GM12878 (cell line): Measurements from ENCODE around the gene KBTBD13. TPM values are rescaled to one million over a fixed set of nuclear protein-coding genes. Genes with fewer than 3 reads are reported as not detected.

Experiments used
- ATAC-seq: fragments of 200-7000 bp; cut with Tn5 transposase; 3 replicates; pipeline ENCODE4 v1.9.1; 2020; ENCODE audit warnings: mild to moderate bottlenecking, moderate library complexity
- BruUV-seq: library from RNA; stranded (reverse); fragments of 400-500 nt; replicated peaks from 2 replicates; lab custom pipeline; 2021; lab: Mats Ljungman, UMichigan
- CTCF ChIA-PET: fragments of 300-600 bp; sonication (Branson Sonifier 250); formaldehyde crosslinking; extraction: SDS; loops from one replicate; lab custom pipeline; 2021; ENCODE audit warnings: inconsistent platforms; lab: Yijun Ruan, JAX
- POLR2A ChIA-PET: fragments of 350-600 bp; formaldehyde crosslinking; extraction: SDS; loops from one replicate; lab custom pipeline; 2021; ENCODE audit warnings: inconsistent platforms; lab: Charles Lee
- RAD21 ChIA-PET: fragments of 300-600 bp; sonication (Branson Sonifier 250); formaldehyde crosslinking; loops from one replicate; lab custom pipeline; 2023; ENCODE audit warnings: antibody characterized with exemption; ENCODE audit not compliant: unreplicated experiment; lab: Charles Lee
- SMC1A ChIA-PET: fragments of 300-600 bp; sonication (Branson Sonifier 250); formaldehyde crosslinking; loops from one replicate; lab custom pipeline; 2023; ENCODE audit not compliant: unreplicated experiment, uncharacterized antibody; lab: Charles Lee
- DNase-seq: peaks from one replicate; pipeline ENCODE4 v3.0.0-alpha.2; 2011; ENCODE audit warnings: low read depth, low spot score
- FAIRE-seq: peaks from 3 replicates; lab custom pipeline; 2011; peaks lifted over from hg19 to GRCh38; lab: Jason Lieb, UNC
- H2AFZ ChIP-seq: 2 replicates; pipeline ENCODE4 v1.6.0; 2011; ENCODE audit warnings: low read depth, low read length, control low read depth; ENCODE audit not compliant: control insufficient read depth
- H3K27ac ChIP-seq: 2 replicates; pipeline ENCODE4 v1.5.1; 2011; ENCODE audit warnings: control low read depth; ENCODE audit not compliant: control insufficient read depth, insufficient read depth
- H3K27me3 ChIP-seq, 2 experiments: replicated peaks in 1 of 2; 2 replicates each; pipeline versions ENCODE4 v1.6.0 to v1.6.1; 2011; ENCODE audit warnings: low read length in 1 of 2; ENCODE audit not compliant: control insufficient read depth in 2 of 2, insufficient read depth in 2 of 2
- H3K36me3 ChIP-seq, 2 experiments: 2 replicates each; pipeline ENCODE4 v1.5.1; 2011; ENCODE audit warnings: low read length in 1 of 2; ENCODE audit not compliant: control insufficient read depth in 2 of 2, insufficient read depth in 2 of 2
- H3K4me1 ChIP-seq: 2 replicates; pipeline ENCODE4 v1.6.1; 2011; ENCODE audit warnings: mild to moderate bottlenecking, low read length, moderate library complexity, mixed read lengths; ENCODE audit not compliant: control insufficient read depth, insufficient read depth
- H3K4me2 ChIP-seq: 2 replicates; pipeline ENCODE4 v1.6.0; 2011; ENCODE audit warnings: control low read depth; ENCODE audit not compliant: control insufficient read depth, insufficient read depth
- H3K4me3 ChIP-seq: fragments of 200-600 bp; sonication (generic); 2 replicates; pipeline ENCODE4 v1.5.1; 2016
- H3K79me2 ChIP-seq: 2 replicates; pipeline ENCODE4 v1.6.0; 2011; ENCODE audit warnings: low read length; ENCODE audit not compliant: control insufficient read depth, insufficient read depth
- H3K9ac ChIP-seq: 2 replicates; pipeline ENCODE4 v1.8.0; 2011; ENCODE audit warnings: low read length, control low read depth, mixed read lengths; ENCODE audit not compliant: control insufficient read depth, insufficient read depth
- H3K9me3 ChIP-seq: replicated peaks from 3 replicates; pipeline ENCODE4 v1.5.1; 2011; ENCODE audit warnings: mild to moderate bottlenecking, low read length; ENCODE audit not compliant: control insufficient read depth, insufficient read depth
- H4K20me1 ChIP-seq: 2 replicates; pipeline ENCODE4 v1.6.0; 2011; ENCODE audit not compliant: control insufficient read depth, insufficient read depth
- BMI1 ChIP-seq: fragments of 450-650 bp; IDR thresholded peaks from 2 replicates; pipeline ENCODE4 v1.6.1; 2016; ENCODE audit warnings: mild to moderate bottlenecking, moderate library complexity, borderline replicate concordance
- CHD1 ChIP-seq: IDR thresholded peaks from 2 replicates; pipeline ENCODE4 v1.6.1; 2012; ENCODE audit warnings: low read depth, low read length, improper control_type of control experiment
- MYC ChIP-seq: IDR thresholded peaks from 2 replicates; pipeline ENCODE4 v1.6.1; 2011; ENCODE audit warnings: mild to moderate bottlenecking, low read length, moderate library complexity, inconsistent platforms; ENCODE audit not compliant: insufficient read depth, insufficient replicate concordance, insufficient read length, severe bottlenecking
- POLR2A ChIP-seq: IDR thresholded peaks from 2 replicates; pipeline ENCODE4 v1.6.1; 2011; ENCODE audit warnings: low read depth, mild to moderate bottlenecking, low read length
- ZNF207 ChIP-seq: fragments of 450-650 bp; IDR thresholded peaks from 2 replicates; pipeline ENCODE4 v1.6.1; 2014; ENCODE audit warnings: antibody characterized with exemption, mild to moderate bottlenecking, borderline replicate concordance
- whole genome bisulfite sequencing: methylation state at CpG from one replicate; pipeline ENCODE4 v1.1.6; 2016; ENCODE audit warnings: low lambda C conversion rate; ENCODE audit not compliant: insufficient replicate concordance, insufficient coverage; ENCODE audit errors: missing lambda C conversion rate; 5-methylcytosine and 5-hydroxymethylcytosine counted together
- in situ Hi-C: fragments of 300-500 bp; cut with MboI; formaldehyde crosslinking; loops from 9 replicates; pipeline ENCODE4 v1.14.3; 2018; ENCODE audit warnings: mixed read lengths
- intact Hi-C: fragments of 100-400 bp; cut with micrococcal nuclease; formaldehyde crosslinking; loops from one replicate; pipeline ENCODE4 v1.14.2; 2022; ENCODE audit not compliant: unreplicated experiment
- polyA plus RNA-seq, 11 experiments: library from polyadenylated mRNA; depleted of rRNA in 4 of 11; unstranded in 6 of 11; stranded (reverse) in 5 of 11; fragments of >200 nt; fragmentation: Nextera tagmentation in 4 of 11; fragmentation: Illumina TruSeq in 1 of 11; extraction: Ambion mirVana in 4 of 11; extraction: Trizol in 1 of 11; gene quantifications; 1 replicate in 1 of 11; 2 replicates in 10 of 11; pipeline versions ENCODE4 v1.2.1 to v1.2.3, GENCODE V29; 2011 to 2016; ENCODE audit warnings: inconsistent platforms in 2 of 11, missing spikeins in 2 of 11, low read depth in 1 of 11
- total RNA-seq, 4 experiments: library from RNA; depleted of rRNA in 3 of 4; stranded (reverse); fragments of >200 nt in 3 of 4; fragmentation: Illumina TruSeq in 1 of 4; extraction: Trizol in 1 of 4; gene quantifications; 2 replicates each; pipeline versions ENCODE4 v1.2.1 to v1.2.3, GENCODE V29; 2013 to 2021
- TF ChIP-seq, protein P1 (sequence below): fragments of 450-650 bp; IDR thresholded peaks from 2 replicates; pipeline ENCODE4 v1.6.1; 2014; ENCODE audit warnings: mild to moderate bottlenecking
- TF ChIP-seq, protein P2 (sequence below): fragments of 450-650 bp; IDR thresholded peaks from 2 replicates; pipeline ENCODE4 v1.6.1; 2017; ENCODE audit warnings: low read depth, mild to moderate bottlenecking, moderate library complexity
- TF ChIP-seq, protein P3 (sequence below): fragments of 450-650 bp; IDR thresholded peaks from 2 replicates; pipeline ENCODE4 v1.6.1; 2017; ENCODE audit warnings: mild to moderate bottlenecking, low read depth, inconsistent platforms; ENCODE audit not compliant: poor library complexity, severe bottlenecking

KBTBD13 gene
- total and polyA plus RNA-seq, 10 of the 15 experiments (the other 5 are each of a cell fraction or from before 2014, with no cell fraction given), result 0.06 TPM; not detected in 9

DNA sequence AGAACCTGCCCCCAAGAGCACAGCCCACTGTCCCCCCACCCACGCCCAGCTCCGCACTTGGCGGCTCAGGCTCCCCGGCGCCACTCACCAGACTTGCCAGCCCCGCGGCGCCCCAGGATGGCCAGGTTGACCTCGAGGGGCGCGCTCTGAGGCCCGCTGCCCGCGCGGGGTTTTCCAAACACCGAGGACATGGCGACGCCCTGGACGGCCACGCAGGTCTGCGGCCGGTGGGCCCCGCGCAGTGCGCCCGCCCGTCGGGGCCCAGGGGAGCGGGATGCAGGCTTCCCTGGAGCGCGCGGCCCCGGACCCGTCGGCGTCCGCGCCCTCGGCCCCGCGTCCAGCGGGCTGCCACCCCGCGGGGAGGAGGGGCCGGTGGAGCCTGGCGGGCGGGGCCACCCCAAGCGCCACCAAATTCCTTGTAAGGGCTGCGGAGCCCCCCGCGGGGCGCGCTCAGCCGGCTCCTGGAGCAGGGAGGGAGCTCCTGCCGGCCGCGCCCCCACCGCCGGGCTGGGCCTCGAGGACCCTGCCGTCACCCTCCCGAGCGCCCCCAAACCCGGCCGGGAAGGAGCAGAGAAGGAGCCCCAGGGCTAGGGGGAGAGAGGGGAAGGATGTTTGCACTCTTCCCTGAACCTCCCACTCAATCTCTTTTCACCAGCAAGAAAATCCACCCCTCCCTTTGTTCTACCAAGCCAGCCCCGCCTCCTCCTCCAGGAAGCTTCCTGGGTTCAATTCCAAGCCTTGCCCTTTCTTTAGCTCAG lies 8.7 kb upstream of the KBTBD13 start, which contains the start of gene RASL12:
Gene RASL12, minus strand, starts transcription at position 347 of the 758 bp plus-strand sequence. Its CDS starts 156 bp downstream, at position 191.
- CTCF ChIA-PET, result interaction anchor here (1.2 to 1.4 kb wide), 2 partner anchors 15 to 34 kb away, joined by 3 to 5 read pairs; no protein-coding TSS in a partner anchor
- FAIRE-seq, result no peak
- no peak within 1 kb of the TSS for H3K9ac ChIP-seq
- BruUV-seq, result no TSS peak
- H3K4me2 ChIP-seq, result no peak within 1 kb of the TSS
- in situ Hi-C loops, result no loop called here
- H3K36me3 ChIP-seq, result no peaks in the 10 kb centered on the region
- SMC1A ChIA-PET, result no interaction called here
- no peak within 1 kb of the TSS for H3K27ac ChIP-seq
- H2AFZ ChIP-seq, result no peak within 1 kb of the TSS
- H3K79me2 ChIP-seq, result no peaks in the 10 kb centered on the region
- H3K27me3 ChIP-seq, result peaks cover 0 to 2% of the 10 kb centered on the region in 2 experiments
- no peak within 1 kb of the TSS for H3K4me3 ChIP-seq
- no peak for ATAC-seq
- POLR2A ChIA-PET, result no interaction called here
- H3K9me3 ChIP-seq, result no peaks in the 10 kb centered on the region
- WGBS, result 32% methylated on average over 42 of the region's 66 CpGs
- H3K4me1 ChIP-seq, result no peaks in the 10 kb centered on the region
- no peak for DNase-seq
- intact Hi-C loops, result no loop called here
- RAD21 ChIA-PET, result no interaction called here
- H4K20me1 ChIP-seq, result no peaks in the 10 kb centered on the region
- no peak for TF ChIP-seq CHD1
- no peak for TF ChIP-seq BMI1
- TF ChIP-seq MYC, result no peak
- TF ChIP-seq, protein P1, sequence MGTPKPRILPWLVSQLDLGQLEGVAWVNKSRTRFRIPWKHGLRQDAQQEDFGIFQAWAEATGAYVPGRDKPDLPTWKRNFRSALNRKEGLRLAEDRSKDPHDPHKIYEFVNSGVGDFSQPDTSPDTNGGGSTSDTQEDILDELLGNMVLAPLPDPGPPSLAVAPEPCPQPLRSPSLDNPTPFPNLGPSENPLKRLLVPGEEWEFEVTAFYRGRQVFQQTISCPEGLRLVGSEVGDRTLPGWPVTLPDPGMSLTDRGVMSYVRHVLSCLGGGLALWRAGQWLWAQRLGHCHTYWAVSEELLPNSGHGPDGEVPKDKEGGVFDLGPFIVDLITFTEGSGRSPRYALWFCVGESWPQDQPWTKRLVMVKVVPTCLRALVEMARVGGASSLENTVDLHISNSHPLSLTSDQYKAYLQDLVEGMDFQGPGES, result no peak
- TF ChIP-seq, all 136 proteins: peak for 0

DNA sequence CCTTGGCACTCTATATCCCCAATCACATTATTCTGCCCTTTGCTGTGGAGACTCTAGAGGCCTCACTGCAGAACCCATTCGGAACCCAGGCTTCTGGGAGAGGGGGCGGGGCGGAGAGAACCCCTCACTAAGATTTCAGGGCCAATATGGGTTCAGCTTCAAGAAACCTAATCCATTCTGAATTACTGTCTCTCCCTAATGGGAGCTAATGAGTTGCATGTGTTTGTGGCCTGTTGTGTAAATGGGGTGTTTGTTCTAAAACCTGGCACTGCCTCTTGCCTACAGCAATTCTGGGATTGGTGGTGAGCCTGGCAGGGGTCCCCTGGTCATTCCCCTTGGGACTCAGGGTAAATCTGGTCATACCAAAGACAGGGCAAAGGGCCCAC lies 8.2 kb upstream of the KBTBD13 start:
- BruUV-seq, result no TSS peak
- intact Hi-C loops, result no loop called here
- H3K9me3 ChIP-seq, result no peaks in the 10 kb centered on the region
- ChIA-PET RAD21 (no interaction called here), CTCF (interaction anchor here (1.2 to 1.4 kb wide), 2 partner anchors 14 to 33 kb away, joined by 3 to 5 read pairs; no protein-coding TSS in a partner anchor), SMC1A (no interaction called here), POLR2A (no interaction called here)
- H3K79me2 ChIP-seq, result no peaks in the 10 kb centered on the region
- H3K4me1 ChIP-seq, result no peaks in the 10 kb centered on the region
- 69% methylated on average over 3 of the region's 3 CpGs for WGBS
- no peak overlapping the region for H3K27ac ChIP-seq
- H2AFZ ChIP-seq, result no peak overlapping the region
- DNase-seq (no peak), ATAC-seq (no peak), FAIRE-seq (no peak)
- H3K4me3 ChIP-seq, result no peak overlapping the region
- no peak overlapping the region for H3K9ac ChIP-seq
- no peak overlapping the region for H3K4me2 ChIP-seq
- no peaks in the 10 kb centered on the region for H4K20me1 ChIP-seq
- peaks cover 0 to 2% of the 10 kb centered on the region in 2 experiments for H3K27me3 ChIP-seq
- in situ Hi-C loops, result no loop called here
- no peaks in the 10 kb centered on the region for H3K36me3 ChIP-seq
- TF ChIP-seq POLR2A (no peak), ZNF207 (no peak)
- TF ChIP-seq, protein P2, sequence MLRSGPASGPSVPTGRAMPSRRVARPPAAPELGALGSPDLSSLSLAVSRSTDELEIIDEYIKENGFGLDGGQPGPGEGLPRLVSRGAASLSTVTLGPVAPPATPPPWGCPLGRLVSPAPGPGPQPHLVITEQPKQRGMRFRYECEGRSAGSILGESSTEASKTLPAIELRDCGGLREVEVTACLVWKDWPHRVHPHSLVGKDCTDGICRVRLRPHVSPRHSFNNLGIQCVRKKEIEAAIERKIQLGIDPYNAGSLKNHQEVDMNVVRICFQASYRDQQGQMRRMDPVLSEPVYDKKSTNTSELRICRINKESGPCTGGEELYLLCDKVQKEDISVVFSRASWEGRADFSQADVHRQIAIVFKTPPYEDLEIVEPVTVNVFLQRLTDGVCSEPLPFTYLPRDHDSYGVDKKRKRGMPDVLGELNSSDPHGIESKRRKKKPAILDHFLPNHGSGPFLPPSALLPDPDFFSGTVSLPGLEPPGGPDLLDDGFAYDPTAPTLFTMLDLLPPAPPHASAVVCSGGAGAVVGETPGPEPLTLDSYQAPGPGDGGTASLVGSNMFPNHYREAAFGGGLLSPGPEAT, result no peak
- TF ChIP-seq, protein P3, sequence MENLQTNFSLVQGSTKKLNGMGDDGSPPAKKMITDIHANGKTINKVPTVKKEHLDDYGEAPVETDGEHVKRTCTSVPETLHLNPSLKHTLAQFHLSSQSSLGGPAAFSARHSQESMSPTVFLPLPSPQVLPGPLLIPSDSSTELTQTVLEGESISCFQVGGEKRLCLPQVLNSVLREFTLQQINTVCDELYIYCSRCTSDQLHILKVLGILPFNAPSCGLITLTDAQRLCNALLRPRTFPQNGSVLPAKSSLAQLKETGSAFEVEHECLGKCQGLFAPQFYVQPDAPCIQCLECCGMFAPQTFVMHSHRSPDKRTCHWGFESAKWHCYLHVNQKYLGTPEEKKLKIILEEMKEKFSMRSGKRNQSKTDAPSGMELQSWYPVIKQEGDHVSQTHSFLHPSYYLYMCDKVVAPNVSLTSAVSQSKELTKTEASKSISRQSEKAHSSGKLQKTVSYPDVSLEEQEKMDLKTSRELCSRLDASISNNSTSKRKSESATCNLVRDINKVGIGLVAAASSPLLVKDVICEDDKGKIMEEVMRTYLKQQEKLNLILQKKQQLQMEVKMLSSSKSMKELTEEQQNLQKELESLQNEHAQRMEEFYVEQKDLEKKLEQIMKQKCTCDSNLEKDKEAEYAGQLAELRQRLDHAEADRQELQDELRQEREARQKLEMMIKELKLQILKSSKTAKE, result no peak
